ENCODE data around the gene DLG1. TPM values are rescaled to one million over a fixed set of nuclear protein-coding genes. Genes with fewer than 3 reads are reported as not detected.

The DLG1 gene
- total RNA-seq, 1 experiment from 2014 or later, result 89.8 TPM

DNA sequence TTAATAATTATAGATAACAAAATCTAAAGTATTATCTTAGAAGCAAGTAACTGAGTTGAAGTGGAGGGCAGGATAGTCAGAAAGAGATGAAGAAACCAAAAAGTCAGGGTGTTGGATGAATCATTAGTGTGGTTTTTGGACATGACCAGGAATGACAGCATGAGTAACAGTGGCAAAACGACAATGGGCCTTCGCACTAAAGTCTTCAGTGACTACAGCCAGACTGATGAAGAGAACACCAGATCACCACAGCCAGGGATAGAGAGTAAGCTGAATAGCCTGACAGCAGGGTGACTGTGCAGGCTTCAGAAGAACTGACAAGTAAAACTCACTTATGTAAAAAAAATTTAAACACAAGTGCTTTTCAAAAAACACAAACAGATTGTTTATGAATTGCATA lies 172.8 kb downstream of the DLG1 start:
- CTCF ChIA-PET, result no interaction called here
- no peak overlapping the region for H3K27ac ChIP-seq (ENCODE audit: low read depth, low read length)
- no peaks in the 10 kb centered on the region for H3K9me2 ChIP-seq (ENCODE audit: insufficient read depth)
- no peak overlapping the region for H3K4me3 ChIP-seq (replicated peaks in 1 of 2; ENCODE audit: low read depth in 1 of 2, low read length in 2 of 2)
- no TSS peak for BruUV-seq (replicated peaks)
- no peaks in the 10 kb centered on the region for H3K9me3 ChIP-seq (ENCODE audit: control insufficient read depth in 1 of 2, insufficient read depth in 1 of 2, low read depth in 1 of 2, low read length in 2 of 2)
- intact Hi-C loops (cut with micrococcal nuclease), result no loop called here
- no peaks in the 10 kb centered on the region for H3K27me3 ChIP-seq (ENCODE audit: insufficient read depth, low read length)
- no peak for ATAC-seq
- H3K36me3 ChIP-seq (ENCODE audit: control insufficient read depth in 1 of 2, insufficient read depth in 2 of 2, low read length in 2 of 2), result peaks cover 2 to 10% of the 10 kb centered on the region in 2 experiments; a peak in 1 of 4 replicates
- POLR2A ChIA-PET, result no interaction called here
- H3K4me2 ChIP-seq (ENCODE audit: low read length), result no peak overlapping the region
- no peaks in the 10 kb centered on the region for H3K4me1 ChIP-seq (ENCODE audit: control insufficient read depth in 1 of 2, insufficient read depth in 2 of 2, low read length in 2 of 2)
- RAD21 ChIA-PET (ENCODE audit: low non-redundant PET in 1 of 2, low total read pairs in 2 of 2, uncharacterized antibody in 2 of 2, unreplicated experiment in 2 of 2), result no interaction called here
- H2AFZ ChIP-seq (ENCODE audit: low read depth, low read length, poor library complexity, severe bottlenecking), result no peak overlapping the region
- DNase-seq (ENCODE audit: low read depth, low spot score), result no peak
- TF ChIP-seq CBX3 (IDR thresholded peaks at IDR 0.05; ENCODE audit: low read depth), result no peak
- no peak for TF ChIP-seq SIN3A (IDR thresholded peaks at IDR 0.05; ENCODE audit: low read depth)
- TF ChIP-seq EZH2 (IDR thresholded peaks at IDR 0.05), result no peak
- TF ChIP-seq JUND (IDR thresholded peaks at IDR 0.05), result no peak
- no peaks in the 10 kb centered on the region for H4K20me1 ChIP-seq (ENCODE audit: insufficient read depth)
- H3K9ac ChIP-seq (ENCODE audit: low read length), result no peak overlapping the region
- peaks cover 3% of the 10 kb centered on the region for H3K79me2 ChIP-seq (ENCODE audit: insufficient read depth, low read length)

DNA sequence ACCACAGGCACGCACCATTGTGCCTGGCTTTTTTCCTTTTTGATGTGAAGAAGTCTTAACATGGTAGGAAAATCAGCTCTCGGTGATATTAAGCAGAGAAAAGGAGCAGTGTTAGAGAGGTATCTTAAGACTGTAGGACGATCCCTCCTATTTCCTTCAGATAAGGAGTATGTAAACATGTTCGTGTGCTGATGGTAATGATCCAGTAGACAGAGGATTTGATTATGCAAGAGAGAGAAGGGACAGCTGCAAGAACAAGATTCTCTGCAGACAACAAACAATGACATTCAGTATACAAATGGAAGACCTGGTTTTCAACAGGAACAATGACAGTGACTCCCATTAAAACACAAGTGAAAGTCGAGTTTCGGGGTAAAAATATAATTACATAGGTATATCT lies 173.7 kb downstream of the DLG1 start:
- peaks cover 3% of the 10 kb centered on the region for H3K79me2 ChIP-seq (ENCODE audit: insufficient read depth, low read length)
- intact Hi-C loops (cut with micrococcal nuclease), result no loop called here
- TF ChIP-seq, protein P1, sequence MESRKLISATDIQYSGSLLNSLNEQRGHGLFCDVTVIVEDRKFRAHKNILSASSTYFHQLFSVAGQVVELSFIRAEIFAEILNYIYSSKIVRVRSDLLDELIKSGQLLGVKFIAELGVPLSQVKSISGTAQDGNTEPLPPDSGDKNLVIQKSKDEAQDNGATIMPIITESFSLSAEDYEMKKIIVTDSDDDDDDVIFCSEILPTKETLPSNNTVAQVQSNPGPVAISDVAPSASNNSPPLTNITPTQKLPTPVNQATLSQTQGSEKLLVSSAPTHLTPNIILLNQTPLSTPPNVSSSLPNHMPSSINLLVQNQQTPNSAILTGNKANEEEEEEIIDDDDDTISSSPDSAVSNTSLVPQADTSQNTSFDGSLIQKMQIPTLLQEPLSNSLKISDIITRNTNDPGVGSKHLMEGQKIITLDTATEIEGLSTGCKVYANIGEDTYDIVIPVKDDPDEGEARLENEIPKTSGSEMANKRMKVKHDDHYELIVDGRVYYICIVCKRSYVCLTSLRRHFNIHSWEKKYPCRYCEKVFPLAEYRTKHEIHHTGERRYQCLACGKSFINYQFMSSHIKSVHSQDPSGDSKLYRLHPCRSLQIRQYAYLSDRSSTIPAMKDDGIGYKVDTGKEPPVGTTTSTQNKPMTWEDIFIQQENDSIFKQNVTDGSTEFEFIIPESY (IDR thresholded peaks at IDR 0.05; ENCODE audit: extremely low read depth, insufficient replicate concordance, low read length), result no peak
- TF ChIP-seq RAD21 (IDR thresholded peaks at IDR 0.05; ENCODE audit: low read depth), result no peak
- CTCF ChIA-PET, result no interaction called here
- no TSS peak for BruUV-seq (replicated peaks)
- DNase-seq (ENCODE audit: low read depth, low spot score), result no peak
- POLR2A ChIA-PET, result no interaction called here
- H2AFZ ChIP-seq (ENCODE audit: low read depth, low read length, poor library complexity, severe bottlenecking), result no peak overlapping the region
- ATAC-seq, result no peak
- no peaks in the 10 kb centered on the region for H4K20me1 ChIP-seq (ENCODE audit: insufficient read depth)
- RAD21 ChIA-PET (ENCODE audit: low non-redundant PET in 1 of 2, low total read pairs in 2 of 2, uncharacterized antibody in 2 of 2, unreplicated experiment in 2 of 2), result no interaction called here
- H3K9ac ChIP-seq (ENCODE audit: low read length), result no peak overlapping the region
- no peaks in the 10 kb centered on the region for H3K4me1 ChIP-seq (ENCODE audit: control insufficient read depth in 1 of 2, insufficient read depth in 2 of 2, low read length in 2 of 2)
- no peaks in the 10 kb centered on the region for H3K9me2 ChIP-seq (ENCODE audit: insufficient read depth)
- no peak overlapping the region for H3K27ac ChIP-seq (ENCODE audit: low read depth, low read length)
- peaks cover 0 to 5% of the 10 kb centered on the region in 2 experiments; a peak in 1 of 4 replicates for H3K36me3 ChIP-seq (ENCODE audit: control insufficient read depth in 1 of 2, insufficient read depth in 2 of 2, low read length in 2 of 2)
- no peak overlapping the region for H3K4me3 ChIP-seq (replicated peaks in 1 of 2; ENCODE audit: low read depth in 1 of 2, low read length in 2 of 2)
- no peaks in the 10 kb centered on the region for H3K27me3 ChIP-seq (ENCODE audit: insufficient read depth, low read length)
- no peak overlapping the region for H3K4me2 ChIP-seq (ENCODE audit: low read length)
- H3K9me3 ChIP-seq (ENCODE audit: control insufficient read depth in 1 of 2, insufficient read depth in 1 of 2, low read depth in 1 of 2, low read length in 2 of 2), result no peaks in the 10 kb centered on the region

Measured in HCT116 (cell line).